Pancreas (tissue), 10 donors: ENCODE data around the gene EHBP1. TPM values are rescaled to one million over a fixed set of nuclear protein-coding genes. Genes with fewer than 3 reads are reported as not detected.

Experiments
- ATAC-seq, 4 donors: fragments of 200-7000 bp; cut with Tn5 transposase; one replicate each; pipeline versions ENCODE4 v1.8.0 to v1.9.1; 2020; ENCODE audit warnings: mild to moderate bottlenecking in 4 of 4, moderate library complexity in 4 of 4
- DNase-seq, 6 donors: peaks; one replicate each; pipeline ENCODE4 v3.0.0-alpha.2; 2020
- FAIRE-seq: peaks from 2 replicates; lab custom pipeline; 2012; peaks lifted over from hg19 to GRCh38; lab: Jason Lieb, UNC
- H3K27ac ChIP-seq, 4 donors: fragments of 200-600 bp; sonication (generic); 1 replicate in 3 of 4; 2 replicates in 1 of 4; pipeline versions ENCODE4 v1.5.0 to v1.8.0; 2020
- H3K27me3 ChIP-seq, 4 donors: fragments of 200-600 bp; one replicate each; pipeline ENCODE4 v1.8.0; 2021
- H3K36me3 ChIP-seq, 3 donors: fragments of 200-600 bp; sonication (generic) in 1 of 3; one replicate each; pipeline versions ENCODE4 v1.5.0 to v1.8.0; 2020 to 2021
- H3K4me1 ChIP-seq, 3 donors: fragments of 200-600 bp; one replicate each; pipeline ENCODE4 v1.8.0; 2021
- H3K4me3 ChIP-seq, 4 donors: fragments of 200-600 bp; sonication (generic) in 2 of 4; one replicate each; pipeline versions ENCODE4 v1.5.0 to v1.8.0; 2020 to 2021
- H3K9me3 ChIP-seq, 4 donors: fragments of 200-600 bp; one replicate each; pipeline ENCODE4 v1.8.0; 2021
- CTCF ChIP-seq, 4 donors: fragments of 200-600 bp; sonication (generic) in 3 of 4; IDR thresholded peaks; one replicate each; pipeline versions ENCODE4 v1.5.0 to v1.8.0; 2021; ENCODE audit warnings: antibody characterized with exemption in 4 of 4
- WGBS, 2 donors: extraction: QIAGEN DNeasy Blood & Tissue Kit; methylation state at CpG; one replicate each; pipeline ENCODE4 v1.1.7; 2013; 5-methylcytosine and 5-hydroxymethylcytosine counted together
- intact Hi-C, 3 donors: fragments of 100-400 bp; cut with DNase I; formaldehyde crosslinking; loops; one replicate each; pipeline versions ENCODE4 v1.11.1 to v1.14.2; 2022
- polyA plus RNA-seq, 2 donors: library from polyadenylated mRNA; stranded (reverse); fragments of 200-250 nt; gene quantifications; one replicate each; pipeline ENCODE4 v1.2.3, GENCODE V29; 2013
- total RNA-seq, 6 donors: library from RNA; stranded (reverse); fragmentation: NEBNext Ultra II Directional in 4 of 6; extraction: Animal tissue kit (Norgen Biotek cat#: 25700) in 4 of 6; gene quantifications; one replicate each; pipeline versions ENCODE4 v1.2.1 to v1.2.4, GENCODE V29; 2021 to 2023
- donor health status: healthy with polysubstance abuse.
- donor health status: DM: no; HTN: no; CAD: no; lungs with moderate emphysema.
- donor health status: DM: no; HTN: no; CAD: no.
- donor health status: control.
- donor health status: control.
- donor health status: Bipolar disorder and iron deficiency.
- donor health status: DM: yes; HTN: yes; CAD: no.
- donor health status: DM: no; HTN: no; CAD: no.
- donor health status: DM: no; HTN: no; CAD: no.
- donor health status: DM: yes; HTN: yes; CAD: no.

The EHBP1 gene
- total and polyA plus RNA-seq, 8 donors = 7.1 to 34.6 (median 21.1) TPM

- H3K36me3 ChIP-seq = no peaks in the 10 kb centered on the region
- H3K27ac ChIP-seq = no peak overlapping the region
- H3K9me3 ChIP-seq = peaks cover 0 to 2% (median 0%) of the 10 kb centered on the region in 4 donors
- H3K4me1 ChIP-seq = peaks cover 0 to 11% (median 5%) of the 10 kb centered on the region in 3 donors
- TF ChIP-seq CTCF (IDR thresholded peaks at IDR 0.05) = no peak
- intact Hi-C loops = no loop called here
- WGBS, 2 donors = 79 to 83% methylated on average over 6 of the region's 6 CpGs
- H3K4me3 ChIP-seq = no peak overlapping the region
- FAIRE-seq = no peak
- no peaks in the 10 kb centered on the region for H3K27me3 ChIP-seq
- DNase-seq = no peak
- no peak for ATAC-seq
These were observed 31.5 kb downstream of the EHBP1 start for GRCh38 chr2:62736899-62737559.

- TF ChIP-seq CTCF (IDR thresholded peaks at IDR 0.05) = no peak
- Histone ChIP-seq H3K9me3 (peaks cover 0 to 2% (median 0%) of the 10 kb centered on the region in 4 donors), H3K36me3 (no peaks in the 10 kb centered on the region), H3K27me3 (no peaks in the 10 kb centered on the region), H3K4me3 (no peak overlapping the region), H3K27ac (no peak overlapping the region), H3K4me1 (peaks cover 0 to 11% (median 5%) of the 10 kb centered on the region in 3 donors)
- 45 to 58% methylated on average over 2 of the region's 2 CpGs for WGBS, 2 donors
- intact Hi-C loops = no loop called here
- DNase-seq (no peak), FAIRE-seq (no peak), ATAC-seq (no peak)
These were observed 33.7 kb downstream of the EHBP1 start for GRCh38 chr2:62738981-62739936.

GRCh38 chr2:62740221-62740620 lies 34.7 kb downstream of the EHBP1 start:
- 26 to 36% methylated on average over 1 of the region's 1 CpG for WGBS, 2 donors
- no peak for ATAC-seq

GRCh38 chr2:62741127-62741526 lies 35.6 kb downstream of the EHBP1 start:
- Histone ChIP-seq H3K27ac (no peak overlapping the region), H3K4me3 (no peak overlapping the region), H3K27me3 (no peaks in the 10 kb centered on the region), H3K9me3 (no peaks in the 10 kb centered on the region), H3K36me3 (no peaks in the 10 kb centered on the region), H3K4me1 (peaks cover 0 to 13% (median 11%) of the 10 kb centered on the region in 3 donors)
- no peak for TF ChIP-seq CTCF (IDR thresholded peaks at IDR 0.05)
- DNase-seq (no peak), FAIRE-seq (no peak), ATAC-seq (no peak)
- intact Hi-C loops = no loop called here
- WGBS, 2 donors = 94 to 99% methylated on average over 3 of the region's 3 CpGs

More at GRCh38 chr2:62740221-62740620, 34.7 kb downstream of the EHBP1 start:
- intact Hi-C loops = no loop called here
- DNase-seq (no peak), FAIRE-seq (no peak)
- Histone ChIP-seq H3K27me3 (no peaks in the 10 kb centered on the region), H3K9me3 (peaks cover 0 to 2% (median 0%) of the 10 kb centered on the region in 4 donors), H3K4me3 (no peak overlapping the region), H3K4me1 (peaks cover 0 to 11% (median 7%) of the 10 kb centered on the region in 3 donors), H3K27ac (no peak overlapping the region), H3K36me3 (no peaks in the 10 kb centered on the region)
- TF ChIP-seq CTCF (IDR thresholded peaks at IDR 0.05) = no peak
